EL (cell line): ENCODE results near the gene YBX2.
"Not testable (repeated sequence)": the region's sequence is repeated elsewhere in the genome, so short reads cannot be mapped to it uniquely, and the experiment has no call there.

ENCODE experiments used
- DNase-seq: peaks from one replicate; pipeline ENCODE4 v3.0.0-alpha.2; 2016

YBX2 gene

DNA sequence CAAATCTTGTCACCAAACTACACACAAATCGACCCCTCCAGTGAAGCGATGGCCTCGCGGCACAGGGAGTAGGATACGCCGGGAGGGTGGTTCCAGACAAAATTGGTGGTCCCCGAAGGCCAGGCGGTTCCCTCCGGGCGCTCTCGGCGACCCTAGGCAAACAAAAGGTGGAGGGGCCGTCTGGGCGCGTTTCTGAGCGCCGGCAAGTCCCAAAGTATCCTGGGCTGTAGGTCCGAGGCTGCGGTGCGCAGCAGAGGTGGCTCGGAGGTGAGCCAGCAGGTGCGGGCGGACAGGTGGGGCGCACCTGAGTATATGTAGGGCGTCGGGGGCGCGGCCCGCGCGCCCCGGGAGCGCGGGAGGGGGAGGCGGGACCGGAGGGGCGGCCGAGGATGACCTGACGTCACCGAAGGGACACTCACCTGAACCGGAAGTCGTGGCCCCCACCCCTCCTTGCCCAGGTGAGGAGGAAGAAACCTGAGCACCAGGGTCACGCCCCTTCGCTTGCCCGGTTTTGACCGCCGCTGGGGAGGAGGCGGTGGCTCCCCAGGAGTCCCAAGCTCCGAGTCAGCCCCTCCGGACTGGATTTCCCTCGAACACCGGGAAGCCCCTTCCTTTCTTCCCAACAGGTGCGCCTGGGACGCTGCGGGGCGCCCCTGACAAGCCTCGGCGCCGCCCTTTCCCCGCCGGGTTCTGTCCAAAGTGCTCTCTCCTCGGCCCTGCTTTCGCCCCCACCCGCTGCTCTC is 32.1 kb downstream of the YBX2 start, which contains the start of gene CLDN7:
CLDN7 (minus strand) TSS at position 287 of the 743 bp plus-strand sequence. CDS start 435 bp downstream, outside the sequence.
- no peak for DNase-seq

DNA sequence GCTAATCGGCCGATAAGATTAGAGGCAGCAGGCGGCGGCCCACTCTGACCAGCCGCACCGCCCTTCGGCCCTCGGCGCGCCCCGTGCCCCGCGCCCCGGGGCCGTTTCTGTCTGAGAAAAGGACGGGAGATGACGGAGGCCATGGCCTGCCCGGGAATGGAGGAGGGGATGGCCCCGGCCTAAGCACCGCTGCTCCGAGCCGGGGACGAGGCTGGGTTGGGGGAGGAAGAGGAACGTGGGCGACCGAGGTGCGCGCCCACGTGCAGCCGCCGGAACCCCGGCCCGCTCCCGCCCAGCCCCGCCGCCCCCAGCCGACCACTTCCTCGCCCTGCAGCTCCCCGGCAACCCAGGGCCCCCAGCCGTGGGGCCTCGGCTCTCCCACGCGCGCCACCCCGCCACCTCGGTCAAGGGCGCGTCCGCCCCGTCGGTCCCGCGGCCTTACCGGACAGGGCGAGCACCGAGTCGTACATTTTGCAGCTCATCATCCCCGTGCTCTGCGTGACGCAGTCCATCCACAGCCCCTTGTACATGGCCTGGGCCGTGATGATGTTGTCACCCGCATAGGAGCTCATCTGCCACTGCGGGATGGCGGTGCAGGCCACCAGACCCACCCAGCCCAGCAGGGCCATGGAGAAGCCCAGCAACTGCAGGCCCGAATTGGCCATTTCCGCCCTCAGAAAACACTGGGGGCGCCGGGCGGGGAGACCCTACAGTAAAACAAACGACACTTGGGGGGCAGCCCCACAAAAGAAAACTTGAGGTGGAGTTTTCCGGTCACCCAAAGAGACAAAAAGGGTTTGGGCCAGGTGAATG is 32.9 kb downstream of the YBX2 start:
- no peak for DNase-seq

DNA sequence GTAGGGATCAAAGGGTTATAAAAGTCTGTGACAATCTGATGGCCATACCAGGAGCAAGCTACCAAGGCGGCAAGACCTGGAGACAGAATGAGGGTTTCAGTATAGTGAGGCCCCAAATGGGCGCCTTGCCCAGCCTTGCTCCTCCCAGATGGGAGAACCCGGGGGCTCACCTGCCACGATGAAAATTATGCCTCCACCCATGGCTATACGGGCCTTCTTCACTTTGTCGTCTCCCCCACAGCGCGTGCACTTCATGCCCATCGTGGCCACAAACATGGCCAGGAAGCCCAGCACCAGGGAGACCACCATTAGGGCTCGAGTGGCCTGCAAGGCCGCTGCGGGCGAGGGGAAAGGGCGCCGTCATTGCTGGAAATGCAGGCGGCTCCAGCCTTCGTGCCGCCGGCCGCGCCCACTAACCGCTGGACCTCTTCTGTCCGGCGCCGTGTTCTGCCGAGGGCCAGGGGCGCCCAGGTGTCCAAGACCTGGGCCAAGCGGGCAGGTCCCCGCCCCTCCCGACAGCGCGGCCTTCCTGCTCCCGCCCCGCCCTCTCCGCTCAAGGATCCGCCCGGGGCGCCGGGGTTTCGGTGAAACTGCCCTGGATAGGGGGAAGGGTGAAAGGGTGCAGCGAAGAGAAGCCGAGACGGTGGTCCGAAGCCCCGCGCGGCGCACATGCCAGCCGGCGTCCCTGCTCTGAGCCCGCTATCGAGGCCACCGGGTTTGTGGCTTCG is 33.6 kb downstream of the YBX2 start:
- DNase-seq, result no peak

DNA sequence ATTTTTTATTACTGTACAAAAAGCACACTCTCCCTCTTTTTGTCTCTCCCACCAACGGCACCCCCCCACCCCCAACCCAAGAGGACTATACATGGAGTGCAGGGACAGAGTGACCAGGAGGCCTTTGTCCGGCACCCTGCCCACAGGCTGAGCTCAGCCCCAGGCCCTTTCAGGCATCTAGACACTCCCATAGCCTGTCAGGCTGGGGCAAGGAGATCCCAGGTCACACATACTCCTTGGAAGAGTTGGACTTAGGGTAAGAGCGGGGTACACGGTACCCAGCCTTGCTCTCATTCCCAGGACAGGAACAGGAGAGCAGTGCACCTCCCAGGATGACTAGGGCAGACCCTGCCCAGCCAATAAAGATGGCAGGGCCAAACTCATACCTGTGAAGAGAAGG is 34.3 kb downstream of the YBX2 start:
- DNase-seq, result no peak

DNA sequence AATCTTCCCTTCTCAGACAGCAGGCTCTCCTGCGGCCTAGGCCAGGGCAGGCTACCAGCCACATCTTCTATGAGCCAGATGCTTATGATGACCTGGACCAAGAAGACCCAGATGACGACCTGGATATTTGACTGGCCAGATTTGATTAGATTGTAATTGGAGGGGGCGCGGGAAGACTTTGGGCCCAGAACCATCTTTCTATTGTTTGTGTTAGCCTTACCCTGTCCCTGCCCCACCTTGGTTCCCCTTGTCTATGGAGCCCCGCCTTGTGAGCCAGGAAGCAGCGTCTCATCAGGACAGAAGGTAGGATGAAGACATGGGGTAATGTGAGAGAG is 34.9 kb downstream of the YBX2 start:
- DNase-seq, result no peak

DNA sequence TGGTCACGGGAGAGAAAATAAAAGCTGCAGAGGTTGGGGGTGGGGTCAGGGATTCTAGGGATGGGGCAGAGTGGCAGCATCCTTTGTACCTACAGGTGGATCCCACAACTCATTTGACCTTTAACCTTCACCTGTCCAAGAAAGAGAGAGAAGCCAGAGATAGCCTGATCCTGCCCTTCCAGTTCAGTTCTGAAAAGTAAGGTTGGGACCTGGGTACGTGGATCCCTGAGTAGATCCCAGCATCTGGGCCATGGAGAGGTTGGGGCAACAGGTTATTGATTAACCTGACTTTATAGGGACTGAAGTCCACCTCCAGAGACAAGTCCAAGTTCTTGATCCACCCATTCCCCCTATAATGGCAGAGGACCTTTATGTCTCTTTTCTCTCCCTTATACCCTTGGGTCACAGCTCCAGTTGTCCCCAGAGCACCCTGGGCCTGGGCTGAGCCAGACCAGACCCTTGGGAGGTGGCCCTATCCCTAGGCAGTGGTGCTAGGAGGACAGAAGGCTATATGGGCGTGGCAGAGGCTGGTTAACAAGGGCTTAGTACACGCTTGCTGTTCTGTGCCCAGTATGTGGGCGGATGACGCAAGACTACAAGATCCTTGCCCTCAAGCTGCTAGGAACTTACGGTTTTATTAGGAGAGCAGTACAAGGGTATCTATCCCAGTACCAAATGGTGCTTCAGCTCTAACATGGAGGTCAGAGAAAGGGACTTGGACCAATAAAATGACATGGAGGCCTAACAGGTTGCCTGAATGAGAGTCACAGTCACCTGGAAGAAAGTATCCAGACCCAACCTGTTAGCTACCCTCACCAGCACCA is 35.5 kb downstream of the YBX2 start:
- DNase-seq, result peak; percentile 59

DNA sequence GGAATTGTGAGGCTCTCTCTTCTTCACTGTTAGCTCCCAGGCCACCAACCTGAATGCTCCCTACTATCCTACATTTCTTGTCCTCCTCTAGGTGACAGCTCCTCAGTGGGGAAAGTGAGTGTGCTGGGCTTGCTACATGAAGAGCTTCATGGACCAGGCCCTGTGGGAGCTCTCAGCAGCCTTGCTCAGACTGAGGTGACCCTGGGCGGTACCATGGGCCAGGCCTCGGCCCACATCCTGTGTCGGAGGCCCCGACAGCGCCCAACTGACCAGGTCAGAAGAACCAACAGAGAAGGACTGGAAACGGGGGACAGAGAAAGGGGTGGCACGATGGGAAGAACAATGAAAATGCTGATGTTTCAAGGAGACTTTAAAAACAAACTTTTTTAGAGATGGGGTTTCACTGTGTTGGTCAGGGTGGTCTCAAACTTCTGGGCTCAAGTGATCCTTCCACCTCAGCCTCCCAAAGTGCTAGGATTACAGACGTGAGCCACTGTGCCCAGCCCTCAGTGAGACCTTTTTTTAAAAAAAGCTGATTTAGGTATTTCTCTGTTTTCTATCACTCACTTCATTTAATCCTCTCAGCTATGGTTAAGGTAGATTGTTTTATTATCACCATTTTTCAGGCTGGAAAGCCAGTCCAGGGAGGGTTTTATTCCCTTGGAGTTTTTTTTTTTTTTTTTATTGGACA is 37.5 kb downstream of the YBX2 start:
- DNase-seq, result no peak

DNA sequence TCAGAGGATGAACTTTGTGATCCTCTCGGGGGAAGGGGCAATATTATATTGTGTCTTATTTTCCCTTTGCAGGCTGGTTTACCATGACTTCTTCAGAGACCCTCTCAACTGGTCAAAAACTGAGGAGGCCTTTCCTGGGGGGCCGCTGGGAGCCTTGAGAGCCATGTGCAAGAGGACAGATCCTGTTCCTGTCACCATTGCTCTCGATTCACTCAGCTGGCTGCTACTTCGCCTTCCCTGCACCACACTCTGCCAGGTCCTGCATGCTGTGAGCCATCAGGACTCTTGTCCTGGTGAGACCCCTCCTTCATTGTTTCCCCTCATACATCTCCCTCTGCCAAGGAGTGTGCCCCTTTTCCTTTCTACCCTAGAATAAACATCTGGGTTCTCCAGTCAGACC is 39.9 kb downstream of the YBX2 start:
- DNase-seq, result no peak

DNA sequence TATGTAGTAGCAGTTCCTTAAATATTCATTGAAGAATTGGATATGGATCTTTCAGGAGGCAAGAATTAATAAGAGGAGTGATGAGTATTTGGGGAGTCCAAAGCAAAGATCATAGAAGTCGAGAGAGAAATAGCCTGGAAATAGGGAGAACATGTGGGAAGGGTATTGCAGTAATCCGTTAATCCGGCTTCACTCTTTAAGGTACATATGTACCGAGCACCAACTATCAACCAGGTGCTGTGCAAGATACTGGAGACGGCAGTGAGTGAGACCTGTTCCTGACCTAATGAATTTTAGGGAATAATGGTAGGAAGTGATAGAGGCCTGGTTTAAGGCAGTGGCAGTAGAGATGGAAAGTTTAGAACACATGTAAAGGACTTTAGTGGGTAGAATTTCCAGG is 41.4 kb downstream of the YBX2 start:
- no peak for DNase-seq

DNA sequence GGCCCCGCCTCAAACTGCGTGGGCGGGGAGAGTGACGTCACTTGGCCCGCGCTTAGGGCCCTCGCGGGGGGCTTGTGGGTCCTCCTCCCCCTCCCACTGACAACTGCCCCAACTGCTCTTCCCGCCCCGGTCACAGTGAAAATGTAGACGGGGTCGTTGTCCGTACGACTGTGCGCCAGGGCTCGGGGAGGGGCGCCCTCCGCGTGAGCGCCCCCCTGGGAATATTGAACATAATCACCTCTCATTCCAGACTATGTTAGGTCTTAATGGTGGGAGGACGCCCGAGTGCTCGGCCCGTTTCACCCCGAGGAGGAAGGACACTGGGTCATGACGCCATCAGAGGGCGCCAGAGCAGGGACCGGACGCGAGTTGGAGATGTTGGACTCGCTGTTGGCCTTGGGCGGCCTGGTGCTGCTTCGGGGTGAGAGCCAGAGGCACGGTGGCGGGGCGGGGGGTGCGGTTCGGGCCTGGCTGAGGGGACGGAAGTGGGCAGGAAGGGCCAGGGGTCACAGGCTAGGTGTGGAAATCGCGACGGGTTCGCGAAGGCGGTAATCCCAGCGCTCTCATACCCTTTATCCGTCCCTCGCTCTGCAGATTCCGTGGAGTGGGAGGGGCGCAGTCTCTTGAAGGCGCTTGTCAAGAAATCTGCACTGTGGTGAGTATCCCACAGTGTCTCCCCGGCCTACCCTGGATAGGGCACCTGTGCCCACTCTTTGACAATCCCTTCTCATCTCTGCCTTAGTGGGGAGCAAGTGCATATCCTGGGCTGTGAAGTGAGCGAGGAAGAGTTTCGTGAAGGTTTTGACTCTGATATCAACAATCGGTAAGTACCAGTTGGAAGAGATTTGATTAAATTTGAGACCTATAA is 42.0 kb downstream of the YBX2 start, which contains the start of gene ELP5:
ELP5 (plus strand) TSS at position 40 of the 868 bp plus-strand sequence; CDS start at position 376, 336 bp downstream.
- DNase-seq, result peak; percentile 97

DNA sequence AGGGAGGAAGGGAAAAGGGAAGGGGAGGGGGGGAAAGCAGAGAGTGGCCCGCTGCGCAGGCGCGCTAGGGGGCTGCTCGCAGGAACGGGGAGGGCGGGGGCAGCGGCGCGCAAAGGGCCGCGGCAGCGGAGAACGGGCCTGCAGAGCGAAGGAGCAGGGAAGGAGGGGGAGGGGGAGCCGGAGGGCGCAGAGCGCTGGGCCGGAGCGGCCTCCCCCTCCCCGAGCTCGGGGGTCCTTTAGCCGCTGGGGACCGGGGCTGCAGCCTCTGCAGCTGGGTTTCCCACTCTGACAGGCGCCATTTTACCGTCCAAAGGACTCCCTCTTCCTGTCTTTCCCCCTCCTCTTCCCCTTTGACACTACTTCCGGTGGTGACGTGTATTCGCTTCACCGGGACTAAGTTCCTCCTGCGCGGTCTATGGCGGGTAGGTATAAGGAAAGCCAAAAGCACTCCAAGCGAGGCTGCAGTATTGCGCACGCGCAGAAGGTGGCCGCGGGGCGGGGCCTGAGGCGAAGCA is 42.7 kb downstream of the YBX2 start, which contains the start of gene CTDNEP1:
CTDNEP1 (minus strand) TSS at position 74 of the 515 bp plus-strand sequence. CDS start 438 bp downstream, outside the sequence.
- peak; percentile 100 for DNase-seq

DNA sequence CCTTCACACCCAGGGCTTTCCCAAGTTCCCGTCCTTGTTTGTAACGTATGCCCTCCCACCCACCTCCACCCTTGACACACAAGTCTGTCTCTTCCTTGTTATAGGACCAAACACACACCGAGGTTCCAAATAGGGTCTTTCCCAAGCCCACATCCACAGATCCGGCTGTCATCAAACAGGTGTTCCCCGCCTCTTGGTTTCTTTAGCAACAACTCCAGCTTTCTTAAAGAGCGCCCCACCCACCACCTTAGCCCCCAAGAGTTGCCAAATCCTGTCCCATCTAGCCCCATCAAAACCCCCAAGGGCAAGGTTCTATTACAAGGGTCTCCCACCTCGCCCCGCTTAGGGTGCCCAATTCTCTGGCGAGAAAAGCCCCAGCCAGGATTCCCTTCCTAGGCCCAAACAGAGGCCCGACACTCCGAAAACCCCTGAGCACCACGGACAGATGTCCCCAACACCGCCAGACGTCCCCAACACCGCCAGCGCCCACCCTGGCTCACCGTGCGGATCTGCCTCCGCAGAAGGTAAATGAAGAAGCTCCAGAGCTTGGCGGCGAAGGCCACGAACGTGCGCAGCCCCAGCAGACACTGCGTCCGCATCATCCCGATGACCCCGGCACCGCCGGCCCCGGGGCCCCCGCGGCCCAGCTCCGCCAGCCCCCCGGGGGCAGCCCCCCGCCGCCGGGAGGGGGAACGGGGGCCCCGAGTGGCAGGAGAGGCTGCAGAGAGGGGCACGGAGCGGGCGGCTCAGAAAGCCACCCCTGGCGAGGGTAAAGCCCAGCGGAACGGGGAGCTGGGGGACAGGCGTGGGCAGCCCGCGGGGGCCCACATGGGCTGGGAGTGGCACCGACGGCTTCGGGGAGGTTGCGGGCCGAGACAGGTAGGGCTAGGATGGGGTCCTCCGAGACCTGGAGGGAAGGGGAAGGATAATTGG is 43.5 kb downstream of the YBX2 start:
- DNase-seq, result no peak

DNA sequence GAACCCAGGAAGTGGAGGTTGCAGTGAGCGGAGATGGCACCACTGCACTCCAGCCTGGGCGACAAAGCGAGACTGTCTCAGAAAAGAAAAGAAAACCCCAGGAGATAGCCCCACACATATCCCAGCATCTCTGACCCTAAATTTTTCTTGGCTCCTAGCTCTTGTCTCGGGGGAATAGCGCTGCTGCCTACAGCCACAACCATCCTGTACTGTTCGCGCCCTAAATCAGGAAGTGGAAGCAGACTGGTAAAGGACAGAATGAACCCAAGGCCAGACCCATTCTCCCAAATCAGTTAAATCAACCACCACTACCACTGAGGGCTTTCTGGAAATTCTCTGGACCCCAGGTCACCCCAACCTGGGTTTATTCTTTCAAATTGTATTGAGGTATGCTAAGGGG is 44.6 kb downstream of the YBX2 start:
- DNase-seq, result no peak

DNA sequence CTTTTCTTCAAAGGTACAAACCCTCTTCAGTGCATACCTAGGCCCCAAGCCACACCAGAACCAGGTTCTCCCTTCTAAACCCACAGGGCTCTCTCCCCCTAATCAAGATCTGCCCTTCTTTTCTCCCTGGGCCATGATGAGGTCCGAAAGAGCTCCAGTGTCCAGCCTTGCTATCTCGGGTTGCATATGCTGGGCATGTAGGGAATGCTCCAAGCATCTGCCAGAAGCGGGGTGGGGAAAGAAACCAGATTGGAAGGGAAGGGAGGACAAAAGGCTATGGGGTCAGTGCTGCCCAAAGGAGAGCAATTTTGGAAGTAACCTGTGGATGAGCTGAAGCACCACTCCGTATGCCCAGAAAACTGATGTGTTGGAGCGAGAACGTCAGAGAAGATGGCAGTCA is 45.2 kb downstream of the YBX2 start:
- no peak for DNase-seq

DNA sequence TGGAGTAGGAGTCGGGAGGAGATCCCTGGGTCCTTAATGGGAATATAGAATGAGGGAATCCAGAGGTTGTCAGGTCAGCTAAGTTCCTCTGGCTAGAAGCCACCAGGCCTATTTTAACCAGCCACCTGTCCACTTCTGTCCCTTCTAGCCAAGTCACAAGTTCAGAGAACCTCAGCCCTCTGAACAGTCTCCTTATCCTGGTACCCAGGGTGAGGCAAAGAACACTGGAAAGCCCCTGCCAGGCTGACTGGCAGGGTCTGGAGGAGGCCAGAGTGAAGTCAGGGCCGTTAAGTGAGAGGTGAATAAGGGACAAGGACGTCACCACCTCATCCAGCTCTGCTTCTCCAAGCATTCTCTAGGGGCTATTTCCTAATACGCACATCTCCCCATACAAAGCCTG is 45.6 kb downstream of the YBX2 start:
- DNase-seq, result no peak

DNA sequence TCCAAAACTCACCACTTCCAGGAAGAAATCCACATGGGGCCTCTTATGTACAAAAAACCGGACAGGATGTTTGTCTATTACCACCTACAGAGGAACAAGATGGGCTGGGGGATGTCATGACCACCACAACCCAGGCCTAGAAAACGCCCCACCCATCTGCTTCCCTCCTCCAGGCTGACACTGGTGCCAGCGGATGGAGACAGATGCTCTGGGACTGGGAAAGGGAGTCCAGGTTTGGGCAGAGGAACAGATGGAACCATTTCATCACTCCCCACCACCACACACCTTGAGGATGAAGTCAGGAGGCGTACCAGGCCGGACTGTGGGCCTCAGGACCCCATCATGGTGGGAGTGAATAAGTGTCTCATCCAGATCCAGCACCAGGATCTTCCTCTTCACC is 47.7 kb downstream of the YBX2 start:
- DNase-seq, result no peak

DNA sequence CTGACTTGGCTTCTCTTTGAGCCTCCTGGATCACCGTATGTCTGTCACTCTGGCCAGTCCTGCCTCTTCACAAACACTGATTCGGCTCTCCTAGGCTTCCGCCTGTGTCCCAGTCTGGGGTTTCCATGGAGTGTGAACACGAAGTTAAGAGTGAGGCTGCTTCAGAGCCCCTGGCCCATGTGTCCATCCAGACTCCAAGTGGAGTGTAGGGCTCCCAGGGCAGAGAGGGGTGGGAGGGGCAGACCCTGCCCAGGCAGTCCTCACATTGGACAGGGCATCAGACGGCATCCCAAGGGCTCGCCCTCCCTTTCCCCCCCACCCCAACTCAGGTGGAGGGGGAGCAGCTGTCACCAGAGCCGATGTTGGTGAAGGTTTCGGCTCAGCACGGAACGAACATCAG is 50.6 kb downstream of the YBX2 start:
- DNase-seq, result not testable (repeated sequence)

DNA sequence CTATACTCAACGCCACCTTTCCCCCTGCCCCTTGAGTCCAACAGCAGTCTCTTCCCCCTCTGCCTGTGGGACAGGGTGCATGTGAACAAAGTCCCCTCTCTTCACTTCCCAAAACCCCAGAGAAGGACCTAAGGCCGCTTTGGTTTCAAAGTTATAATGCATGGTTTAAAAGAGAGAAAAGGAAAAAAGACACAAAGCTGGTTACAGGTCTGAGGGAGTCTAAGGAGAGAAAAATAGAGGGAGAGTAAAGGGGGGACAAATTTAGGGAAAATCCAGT is 51.0 kb downstream of the YBX2 start:
- DNase-seq, result no peak

DNA sequence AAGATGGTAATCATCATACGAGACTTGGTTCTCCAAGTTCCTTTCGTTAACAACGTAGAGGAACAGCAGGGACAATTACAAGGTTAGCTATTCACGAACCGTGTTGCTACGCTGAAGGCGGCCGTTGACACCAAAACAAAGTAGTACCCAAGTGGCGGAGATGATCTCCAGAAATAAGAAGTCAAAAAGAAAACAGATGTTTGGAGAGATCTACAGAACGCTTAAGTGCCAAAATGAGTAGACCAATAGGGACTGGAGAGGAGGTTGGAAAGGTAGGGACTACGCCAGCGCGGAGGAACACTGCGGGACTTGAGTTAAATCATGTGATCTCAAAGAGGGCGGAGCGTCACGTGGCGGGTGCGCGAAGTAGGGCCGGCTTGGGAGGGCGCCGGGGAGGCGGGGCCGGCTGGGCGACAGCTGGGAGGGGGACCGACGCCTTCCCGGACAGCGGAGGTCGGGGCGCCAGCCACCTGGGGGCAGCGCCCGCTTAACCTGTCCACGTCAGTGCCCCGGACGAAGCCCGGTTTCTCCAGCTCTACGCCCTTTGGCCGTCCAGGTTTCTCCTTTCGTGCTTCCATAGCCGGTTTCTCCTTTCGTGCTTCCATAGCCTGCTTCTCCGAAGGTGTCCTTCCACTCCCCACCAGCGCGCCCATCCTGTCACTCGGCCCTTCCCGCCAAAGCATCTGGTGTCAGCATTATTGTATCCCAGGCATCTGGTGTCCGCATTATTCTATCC is 51.6 kb downstream of the YBX2 start:
- peak; percentile 94 for DNase-seq
